Endothelial cell of umbilical vein (primary cell): ENCODE data around the gene SGK1. TPM values are rescaled to one million over a fixed set of nuclear protein-coding genes. Genes with fewer than 3 reads are reported as not detected.

ENCODE experiments used
- BruUV-seq: library from RNA; stranded (reverse); fragments of 400-500 nt; replicated peaks from 2 replicates; lab custom pipeline; 2021; lab: Mats Ljungman, UMichigan
- CTCF ChIA-PET: fragments of 300-600, 350-600 bp; sonication (Branson Sonifier 250); formaldehyde crosslinking; loops from one replicate; lab custom pipeline; 2021; ENCODE audit warnings: antibody characterized with exemption, inconsistent platforms; lab: Charles Lee
- POLR2A ChIA-PET: fragments of 300-600, 350-600 bp; sonication (Branson Sonifier 250); formaldehyde crosslinking; loops from one replicate; lab custom pipeline; 2021; ENCODE audit warnings: antibody characterized with exemption, inconsistent platforms; lab: Charles Lee
- DNase-seq: peaks from one replicate; pipeline ENCODE4 v3.0.0-alpha.2; 2011; ENCODE audit warnings: low read depth, low spot score
- FAIRE-seq: peaks from 2 replicates; lab custom pipeline; 2011; peaks lifted over from hg19 to GRCh38; lab: Jason Lieb, UNC
- H2AFZ ChIP-seq: 2 replicates; pipeline ENCODE4 v1.6.0; 2012; ENCODE audit warnings: low read depth, low read length, control low read depth, inconsistent platforms
- H3K27ac ChIP-seq: 2 replicates; pipeline ENCODE4 v1.5.1; 2011; ENCODE audit warnings: low read depth, mild to moderate bottlenecking, control low read depth, low read length, moderate library complexity; ENCODE audit not compliant: insufficient read depth
- H3K27me3 ChIP-seq, 2 experiments: 2 replicates each; pipeline versions ENCODE4 v1.6.0 to v1.6.1; 2011; ENCODE audit warnings: low read length in 2 of 2, mixed read lengths in 1 of 2; ENCODE audit not compliant: control insufficient read depth in 2 of 2, insufficient read depth in 2 of 2
- H3K36me3 ChIP-seq, 2 experiments: 2 replicates in 1 of 2; 3 replicates in 1 of 2; pipeline ENCODE4 v1.5.1; 2011; ENCODE audit warnings: low read length in 2 of 2, mild to moderate bottlenecking in 1 of 2, moderate library complexity in 1 of 2; ENCODE audit not compliant: control insufficient read depth in 2 of 2, insufficient read depth in 2 of 2; ENCODE audit errors: extremely low read depth in 1 of 2
- H3K4me1 ChIP-seq: 3 replicates; pipeline ENCODE4 v1.5.1; 2011; ENCODE audit warnings: mild to moderate bottlenecking, low read length; ENCODE audit not compliant: control insufficient read depth, insufficient read depth; ENCODE audit errors: extremely low read depth
- H3K4me2 ChIP-seq: 2 replicates; pipeline ENCODE4 v1.6.1; 2011; ENCODE audit warnings: low read length, control low read depth, mixed read lengths; ENCODE audit not compliant: insufficient read depth
- H3K4me3 ChIP-seq, 3 experiments: fragments of 200-600 bp in 1 of 3; sonication (generic), shearing (Covaris generic) in 1 of 3; replicated peaks in 1 of 3; 2 replicates each; pipeline ENCODE4 v1.5.1; 2011 to 2016; ENCODE audit warnings: control low read depth in 3 of 3, low read length in 3 of 3, mild to moderate bottlenecking in 2 of 3, inconsistent platforms in 1 of 3, low read depth in 1 of 3, moderate library complexity in 1 of 3; ENCODE audit not compliant: insufficient read depth in 1 of 3
- H3K79me2 ChIP-seq: 2 replicates; pipeline ENCODE4 v1.6.0; 2012; ENCODE audit warnings: low read length, inconsistent platforms; ENCODE audit not compliant: control insufficient read depth, insufficient read depth
- H3K9ac ChIP-seq: replicated peaks from 2 replicates; pipeline ENCODE3; 2011; ENCODE audit warnings: low read length, control low read depth; ENCODE audit not compliant: insufficient read depth; ENCODE audit errors: extremely low read depth
- H3K9me1 ChIP-seq: replicated peaks from 3 replicates; pipeline ENCODE4 v1.6.0; 2011; ENCODE audit warnings: mild to moderate bottlenecking, low read length; ENCODE audit not compliant: control insufficient read depth, insufficient read depth; ENCODE audit errors: extremely low read depth
- H3K9me3 ChIP-seq: replicated peaks from 2 replicates; pipeline ENCODE4 v1.5.1; 2012; ENCODE audit warnings: low read length, inconsistent platforms; ENCODE audit not compliant: control insufficient read depth, insufficient read depth
- H4K20me1 ChIP-seq: replicated peaks from 2 replicates; pipeline ENCODE3; 2011; ENCODE audit warnings: mild to moderate bottlenecking, low read length; ENCODE audit not compliant: control insufficient read depth, insufficient read depth; ENCODE audit errors: extremely low read depth
- EZH2 ChIP-seq: IDR thresholded peaks from 2 replicates; pipeline ENCODE4 v1.6.1; 2012; ENCODE audit warnings: borderline replicate concordance, low read depth, mild to moderate bottlenecking, moderate library complexity, low read length, inconsistent platforms; ENCODE audit not compliant: severe bottlenecking
- FOS ChIP-seq: IDR thresholded peaks from 2 replicates; pipeline ENCODE4 v1.6.1; 2011; ENCODE audit warnings: mild to moderate bottlenecking, low read length, moderate library complexity, borderline replicate concordance; ENCODE audit not compliant: insufficient read depth
- GATA2 ChIP-seq: IDR thresholded peaks from 2 replicates; pipeline ENCODE4 v1.7.0; 2011; ENCODE audit warnings: low read depth, mild to moderate bottlenecking, moderate library complexity, mixed read lengths, low read length; ENCODE audit not compliant: insufficient read length, insufficient read depth
- JUN ChIP-seq: IDR thresholded peaks from 2 replicates; pipeline ENCODE4 v1.6.1; 2011; ENCODE audit warnings: borderline replicate concordance, low read depth; ENCODE audit not compliant: insufficient read length, insufficient read depth
- MAX ChIP-seq: IDR thresholded peaks from 2 replicates; pipeline ENCODE4 v1.6.1; 2011; ENCODE audit not compliant: insufficient read depth, insufficient read length
- MYC ChIP-seq: IDR thresholded peaks from one replicate; pipeline ENCODE4 v1.6.1; 2011; ENCODE audit warnings: mild to moderate bottlenecking, low read depth, low read length
- POLR2A ChIP-seq: IDR thresholded peaks from 2 replicates; pipeline ENCODE4 v1.6.1; 2012; ENCODE audit warnings: low read depth, mild to moderate bottlenecking, control low read depth, low read length
- POLR2AphosphoS5 ChIP-seq: IDR thresholded peaks from 2 replicates; pipeline ENCODE4 v1.6.1; 2012; ENCODE audit warnings: low read depth, mild to moderate bottlenecking, control low read depth, low read length, moderate library complexity; ENCODE audit not compliant: insufficient read depth
- dilution Hi-C: fragments of 300-500 bp; cut with MboI; formaldehyde crosslinking; loops from one replicate; pipeline ENCODE4 v1.15.0; 2019; ENCODE audit warnings: low sequenced_read_pairs; ENCODE audit not compliant: extremely low pct_ligation_motif_present
- intact Hi-C: fragments of 100-400 bp; cut with micrococcal nuclease; formaldehyde crosslinking; loops from one replicate; pipeline ENCODE4 v1.10.0; 2022
- polyA plus RNA-seq, 4 experiments: library from polyadenylated mRNA; depleted of rRNA in 3 of 4; stranded (reverse) in 3 of 4; unstranded in 1 of 4; fragments of >200 nt; gene quantifications; 2 replicates each; pipeline versions ENCODE4 v1.2.1 to v1.2.3, GENCODE V29; 2011 to 2012; ENCODE audit warnings: missing spikeins in 1 of 4
- total RNA-seq: library from RNA; stranded (reverse); gene quantifications from 2 replicates; pipeline ENCODE4 v1.2.3, GENCODE V29; 2021
- TF ChIP-seq, protein P1 (sequence below), 2 donors: IDR thresholded peaks; 1 replicate in 1 of 2; 2 replicates in 1 of 2; pipeline ENCODE4 v1.5.1; 2011; ENCODE audit warnings: low read length in 2 of 2, mild to moderate bottlenecking in 2 of 2, moderate library complexity in 2 of 2, control low read depth in 1 of 2, inconsistent platforms in 1 of 2, low read depth in 1 of 2; ENCODE audit not compliant: insufficient read depth in 1 of 2; ENCODE audit errors: extremely low read depth in 1 of 2

The SGK1 gene
- total and polyA plus RNA-seq, 2 donors (not counting 3 experiments of a cell fraction or from before 2014, with no cell fraction given): 121 to 128 TPM

GRCh38 chr6:134217798-134218140 is 100.1 kb downstream of the SGK1 start:
- H3K27me3 ChIP-seq: no peaks in the 10 kb centered on the region
- H3K4me1 ChIP-seq: no peaks in the 10 kb centered on the region
- POLR2A ChIA-PET: no interaction called here
- TF ChIP-seq FOS (no peak), MAX (no peak), POLR2A (no peak), POLR2AphosphoS5 (no peak), MYC (no peak), GATA2 (no peak), EZH2 (no peak), JUN (no peak)
- TF ChIP-seq, protein P1, sequence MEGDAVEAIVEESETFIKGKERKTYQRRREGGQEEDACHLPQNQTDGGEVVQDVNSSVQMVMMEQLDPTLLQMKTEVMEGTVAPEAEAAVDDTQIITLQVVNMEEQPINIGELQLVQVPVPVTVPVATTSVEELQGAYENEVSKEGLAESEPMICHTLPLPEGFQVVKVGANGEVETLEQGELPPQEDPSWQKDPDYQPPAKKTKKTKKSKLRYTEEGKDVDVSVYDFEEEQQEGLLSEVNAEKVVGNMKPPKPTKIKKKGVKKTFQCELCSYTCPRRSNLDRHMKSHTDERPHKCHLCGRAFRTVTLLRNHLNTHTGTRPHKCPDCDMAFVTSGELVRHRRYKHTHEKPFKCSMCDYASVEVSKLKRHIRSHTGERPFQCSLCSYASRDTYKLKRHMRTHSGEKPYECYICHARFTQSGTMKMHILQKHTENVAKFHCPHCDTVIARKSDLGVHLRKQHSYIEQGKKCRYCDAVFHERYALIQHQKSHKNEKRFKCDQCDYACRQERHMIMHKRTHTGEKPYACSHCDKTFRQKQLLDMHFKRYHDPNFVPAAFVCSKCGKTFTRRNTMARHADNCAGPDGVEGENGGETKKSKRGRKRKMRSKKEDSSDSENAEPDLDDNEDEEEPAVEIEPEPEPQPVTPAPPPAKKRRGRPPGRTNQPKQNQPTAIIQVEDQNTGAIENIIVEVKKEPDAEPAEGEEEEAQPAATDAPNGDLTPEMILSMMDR (IDR thresholded peaks at IDR 0.05; ENCODE audit: extremely low read depth in 1 of 2, insufficient read depth in 1 of 2, low read depth in 1 of 2, low read length in 2 of 2): no peak
- no peak overlapping the region for H3K4me3 ChIP-seq
- no peaks in the 10 kb centered on the region for H3K9me3 ChIP-seq
- no peaks in the 10 kb centered on the region for H3K79me2 ChIP-seq
- dilution Hi-C loops (no loop called here), intact Hi-C loops (no loop called here)
- H4K20me1 ChIP-seq: no peaks in the 10 kb centered on the region
- no peak for DNase-seq
- H3K9ac ChIP-seq: no peak overlapping the region
- no peak overlapping the region for H2AFZ ChIP-seq
- H3K9me1 ChIP-seq: no peaks in the 10 kb centered on the region
- CTCF ChIA-PET: no interaction called here
- no peak overlapping the region for H3K27ac ChIP-seq
- H3K4me2 ChIP-seq: no peak overlapping the region
- no peak for FAIRE-seq
- no TSS peak for BruUV-seq
- no peaks in the 10 kb centered on the region for H3K36me3 ChIP-seq
